Karpas-422 (cell line): ENCODE data around the gene CNMD. TPM values are rescaled to one million over a fixed set of nuclear protein-coding genes. Genes with fewer than 3 reads are reported as not detected.
A peak's percentile ranks its signal among the peaks of the same experiment; 100 is the strongest.
"Not testable (repeated sequence)": the region's sequence is repeated elsewhere in the genome, so short reads cannot be mapped to it uniquely, and the experiment has no call there.

Source experiments
- DNase-seq: peaks from one replicate; pipeline ENCODE4 v3.0.0-alpha.2; 2015
- H2AFZ ChIP-seq: fragments of 200-600 bp; sonication (generic); 2 replicates; pipeline ENCODE4 v1.6.1; 2014; ENCODE audit warnings: antibody characterized with exemption, low read length, mixed read lengths
- H3K27ac ChIP-seq: fragments of 200-600 bp; sonication (generic); 2 replicates; pipeline ENCODE4 v1.5.1; 2014; ENCODE audit warnings: mild to moderate bottlenecking, low read length, moderate library complexity
- H3K27me3 ChIP-seq: fragments of 200-600 bp; sonication (generic); 2 replicates; pipeline ENCODE4 v1.6.1; 2014; ENCODE audit warnings: low read length, mixed read lengths
- H3K36me3 ChIP-seq: fragments of 200-600 bp; sonication (generic); 2 replicates; pipeline ENCODE4 v1.6.1; 2014; ENCODE audit warnings: low read length, mixed read lengths; ENCODE audit not compliant: insufficient read depth
- H3K4me1 ChIP-seq: fragments of 200-600 bp; sonication (generic); 2 replicates; pipeline ENCODE4 v1.6.1; 2014; ENCODE audit warnings: mild to moderate bottlenecking, low read length, mixed read lengths
- H3K4me2 ChIP-seq: fragments of 200-600 bp; sonication (generic); 2 replicates; pipeline ENCODE4 v1.6.1; 2014; ENCODE audit warnings: low read length, low read depth, mild to moderate bottlenecking; ENCODE audit not compliant: poor library complexity, severe bottlenecking
- H3K4me3 ChIP-seq: fragments of 200-600 bp; sonication (generic); 2 replicates; pipeline ENCODE4 v1.5.1; 2014; ENCODE audit warnings: mild to moderate bottlenecking, antibody characterized with exemption, low read length, mixed read lengths
- H3K79me2 ChIP-seq: fragments of 200-600 bp; sonication (generic); 2 replicates; pipeline ENCODE4 v1.6.1; 2014; ENCODE audit warnings: mild to moderate bottlenecking, low read length, mixed read lengths
- H3K9ac ChIP-seq: fragments of 200-600 bp; sonication (generic); 2 replicates; pipeline ENCODE4 v1.6.0; 2014; ENCODE audit warnings: low read length
- H3K9me2 ChIP-seq: fragments of 200-600 bp; sonication (generic), shearing (Covaris generic); replicated peaks from 2 replicates; pipeline ENCODE4 v1.6.0; 2014; ENCODE audit warnings: mild to moderate bottlenecking, low read length, moderate library complexity; ENCODE audit not compliant: insufficient read depth
- H3K9me3 ChIP-seq: fragments of 300-700, 200-600 bp; sonication (generic); 2 replicates; pipeline ENCODE4 v1.6.1; 2014; ENCODE audit warnings: low read length, mixed read lengths
- H4K20me1 ChIP-seq: fragments of 200-600 bp; sonication (generic); 2 replicates; pipeline ENCODE4 v1.6.1; 2014; ENCODE audit warnings: mild to moderate bottlenecking, antibody characterized with exemption, low read length, low read depth; ENCODE audit not compliant: insufficient read depth
- total RNA-seq: library from RNA; depleted of rRNA; stranded (reverse); fragments of >200 nt; shearing (Covaris generic); gene quantifications from 2 replicates; pipeline ENCODE4 v1.2.3, GENCODE V29; 2014; ENCODE audit warnings: low replicate concordance

The CNMD gene
- total RNA-seq, 1 experiment from 2014 or later: not detected

DNA sequence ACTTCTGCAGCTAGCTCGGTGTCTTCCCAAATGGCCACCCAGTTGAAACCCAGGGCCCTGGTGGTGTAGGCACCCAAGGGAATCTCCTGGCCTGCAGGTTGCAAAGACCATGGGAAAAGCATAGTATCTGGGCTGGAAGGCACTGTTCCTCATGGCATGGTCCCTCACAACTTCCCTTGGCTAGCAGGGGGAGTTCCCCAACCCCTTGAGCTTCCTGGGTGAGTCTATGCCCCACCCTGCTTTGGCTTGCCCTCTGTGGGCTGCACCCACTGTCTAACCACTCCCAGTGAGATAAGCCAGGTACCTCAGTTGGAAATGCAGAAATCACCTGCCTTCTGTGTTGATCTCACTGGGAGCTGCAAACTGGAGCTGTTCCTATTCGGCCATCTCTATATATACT, 18.3 kb downstream of the CNMD start:
- not testable (repeated sequence) for H3K79me2 ChIP-seq, H3K4me2 ChIP-seq, DNase-seq, H3K9me3 ChIP-seq, H3K4me3 ChIP-seq, H2AFZ ChIP-seq, H3K4me1 ChIP-seq, H3K9me2 ChIP-seq, H4K20me1 ChIP-seq, H3K36me3 ChIP-seq, H3K27me3 ChIP-seq, H3K9ac ChIP-seq, H3K27ac ChIP-seq

DNA sequence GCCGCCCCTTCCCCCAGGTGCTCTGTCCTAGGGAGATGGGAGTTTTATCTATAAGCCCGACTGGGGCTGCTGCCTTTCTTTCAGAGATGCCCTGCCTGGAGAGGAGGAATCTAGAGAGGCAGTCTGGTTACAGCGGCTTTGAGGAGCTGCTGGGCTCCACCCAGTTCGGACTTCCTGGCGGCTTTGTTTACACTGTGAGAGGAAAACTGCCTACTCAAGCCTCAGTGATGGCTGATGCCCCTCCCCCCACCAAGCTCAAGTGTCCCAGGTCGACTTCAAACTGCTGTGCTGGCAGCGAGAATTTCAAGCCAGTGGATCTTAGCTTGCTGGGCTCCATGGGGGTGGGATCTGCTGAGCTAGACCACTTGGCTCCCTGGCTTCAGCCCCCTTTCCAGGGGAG, 18.7 kb downstream of the CNMD start:
- not testable (repeated sequence) for H3K9ac ChIP-seq, H3K36me3 ChIP-seq, H3K9me2 ChIP-seq, H3K4me2 ChIP-seq, H3K4me3 ChIP-seq, H4K20me1 ChIP-seq, H3K27ac ChIP-seq, H3K27me3 ChIP-seq, H2AFZ ChIP-seq, DNase-seq, H3K9me3 ChIP-seq, H3K4me1 ChIP-seq, H3K79me2 ChIP-seq

DNA sequence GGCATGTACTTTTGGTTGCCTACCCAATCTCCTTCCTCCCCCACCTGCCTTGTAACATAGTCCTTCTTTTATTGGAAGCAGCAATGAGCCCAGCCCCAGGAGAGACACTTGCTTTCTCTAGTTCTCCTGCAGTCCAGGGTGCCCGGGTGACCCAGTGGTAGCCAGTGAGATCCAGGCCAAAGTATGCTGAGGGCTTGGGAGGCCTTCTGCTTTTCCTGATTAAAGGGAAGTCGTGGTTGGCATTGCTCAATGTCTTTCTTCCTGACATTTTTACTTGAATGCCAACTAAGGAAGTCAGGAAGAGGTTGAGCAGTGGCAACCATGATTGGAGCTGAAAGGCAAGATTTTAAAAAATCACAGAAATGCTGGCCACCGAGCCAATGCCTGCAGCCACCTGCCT, 25.7 kb downstream of the CNMD start:
- H4K20me1 ChIP-seq: no peaks in the 10 kb centered on the region
- H3K36me3 ChIP-seq: no peaks in the 10 kb centered on the region
- H3K27ac ChIP-seq: no peak overlapping the region
- no peak overlapping the region for H3K9ac ChIP-seq
- H2AFZ ChIP-seq: no peak overlapping the region
- no peaks in the 10 kb centered on the region for H3K9me2 ChIP-seq
- no peaks in the 10 kb centered on the region for H3K4me1 ChIP-seq
- H3K9me3 ChIP-seq: no peaks in the 10 kb centered on the region
- peak; percentile 35 for DNase-seq
- no peak overlapping the region for H3K4me2 ChIP-seq
- no peaks in the 10 kb centered on the region for H3K27me3 ChIP-seq
- H3K4me3 ChIP-seq: no peak overlapping the region
- no peaks in the 10 kb centered on the region for H3K79me2 ChIP-seq

DNA sequence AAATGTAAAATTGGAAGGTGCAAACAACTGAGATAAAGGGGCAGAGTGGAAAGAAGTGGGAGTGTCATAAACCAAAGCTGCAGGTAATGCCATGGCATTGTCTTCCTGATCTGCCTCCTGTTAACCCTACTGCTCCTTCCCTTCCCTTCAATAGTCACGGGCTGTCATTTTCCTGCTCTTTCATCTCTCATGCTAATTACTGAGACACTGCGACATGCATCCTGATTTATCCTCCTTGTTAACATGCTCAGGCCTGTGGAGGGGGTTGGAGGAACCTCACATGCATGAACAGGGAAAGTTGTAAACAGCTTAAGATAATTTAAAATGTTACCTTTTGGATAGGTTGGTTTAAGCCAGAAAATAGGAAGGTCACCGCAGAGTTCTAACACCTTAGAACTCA, 27.2 kb downstream of the CNMD start:
- no peak for DNase-seq
- Histone ChIP-seq H2AFZ (no peak overlapping the region), H3K4me2 (no peak overlapping the region), H3K27me3 (no peaks in the 10 kb centered on the region), H3K9me3 (no peaks in the 10 kb centered on the region), H4K20me1 (no peaks in the 10 kb centered on the region), H3K4me1 (no peaks in the 10 kb centered on the region), H3K9ac (no peak overlapping the region), H3K27ac (no peak overlapping the region), H3K4me3 (no peak overlapping the region), H3K9me2 (no peaks in the 10 kb centered on the region), H3K79me2 (no peaks in the 10 kb centered on the region), H3K36me3 (no peaks in the 10 kb centered on the region)

DNA sequence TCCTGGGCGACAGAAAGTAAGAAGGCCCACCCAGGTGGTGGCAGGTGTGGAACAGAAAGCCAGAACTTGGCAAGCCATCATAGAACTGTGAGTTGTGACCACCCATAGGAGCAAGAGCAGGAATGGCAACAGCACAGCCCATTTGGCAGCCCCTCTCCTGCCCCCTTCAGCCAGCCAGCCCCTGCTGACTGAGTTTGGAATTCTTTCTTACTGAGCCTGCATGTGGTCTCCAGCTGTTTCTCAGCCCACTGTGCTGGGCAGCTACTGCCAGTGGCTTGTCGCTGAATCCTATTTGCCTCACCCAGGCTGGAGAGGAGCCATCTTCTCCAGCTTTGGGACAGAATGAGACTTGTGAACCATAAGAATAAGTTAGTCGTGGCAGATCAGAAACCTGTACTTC, 28.3 kb downstream of the CNMD start:
- H3K27me3 ChIP-seq: no peaks in the 10 kb centered on the region
- no peak overlapping the region for H3K27ac ChIP-seq
- no peak for DNase-seq
- no peaks in the 10 kb centered on the region for H3K4me1 ChIP-seq
- no peaks in the 10 kb centered on the region for H3K9me2 ChIP-seq
- H3K79me2 ChIP-seq: no peaks in the 10 kb centered on the region
- no peaks in the 10 kb centered on the region for H3K36me3 ChIP-seq
- no peak overlapping the region for H3K4me3 ChIP-seq
- H2AFZ ChIP-seq: no peak overlapping the region
- no peaks in the 10 kb centered on the region for H3K9me3 ChIP-seq
- no peak overlapping the region for H3K4me2 ChIP-seq
- H3K9ac ChIP-seq: no peak overlapping the region
- H4K20me1 ChIP-seq: no peaks in the 10 kb centered on the region

DNA sequence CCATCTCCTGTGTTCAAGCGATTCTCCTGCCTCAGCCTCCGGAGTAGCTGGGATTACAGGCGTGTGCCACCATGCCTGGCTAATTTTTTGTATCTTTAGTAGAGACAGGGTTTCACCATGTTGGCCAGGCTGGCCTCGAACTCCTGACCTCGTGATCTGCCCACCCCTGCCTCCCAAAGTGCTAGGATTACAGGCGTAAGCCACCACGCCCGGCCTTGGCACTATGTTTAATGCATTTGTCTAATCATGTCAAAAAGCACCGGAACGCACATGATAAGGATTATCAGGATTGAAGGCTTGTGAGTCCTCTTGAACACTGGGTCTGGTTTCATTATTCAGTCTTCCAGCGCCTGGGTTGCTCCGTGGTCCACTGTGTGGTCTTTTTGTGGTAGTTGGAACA, 31.4 kb downstream of the CNMD start:
- H4K20me1 ChIP-seq, H3K9ac ChIP-seq, H3K36me3 ChIP-seq: not testable (repeated sequence)

DNA sequence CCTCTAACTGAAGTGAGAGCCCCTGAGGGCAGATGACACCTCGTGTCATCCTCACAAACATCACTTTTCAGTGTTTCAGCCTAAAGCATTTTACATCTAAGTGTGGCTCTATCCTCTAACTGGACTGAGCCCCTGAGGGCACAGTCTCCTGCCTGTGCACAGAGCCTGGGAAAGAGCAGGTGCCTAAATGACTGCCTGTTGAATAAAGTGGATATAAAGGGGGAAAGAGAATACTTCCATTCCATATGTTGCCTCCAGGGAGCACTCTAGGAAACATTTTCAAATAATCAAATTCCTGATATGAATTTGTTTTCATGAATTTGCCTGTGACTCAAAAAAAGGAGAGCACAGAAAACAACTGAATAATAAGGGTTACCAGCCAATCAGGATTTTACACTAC, 32.2 kb downstream of the CNMD start:
- Histone ChIP-seq H3K9me3 (no peaks in the 10 kb centered on the region), H3K4me2 (no peak overlapping the region), H4K20me1 (no peaks in the 10 kb centered on the region; the same call in 1 of the 2 replicates), H3K9me2 (no peaks in the 10 kb centered on the region), H3K4me3 (no peak overlapping the region), H3K4me1 (no peaks in the 10 kb centered on the region), H3K36me3 (no peaks in the 10 kb centered on the region), H2AFZ (no peak overlapping the region), H3K27me3 (no peaks in the 10 kb centered on the region), H3K79me2 (no peaks in the 10 kb centered on the region), H3K9ac (no peak overlapping the region), H3K27ac (no peak overlapping the region)
- no peak for DNase-seq

More for the DNA sequence above, 31.4 kb downstream of the CNMD start:
- H3K4me2 ChIP-seq, H3K79me2 ChIP-seq, H3K4me1 ChIP-seq, H2AFZ ChIP-seq, H3K9me3 ChIP-seq, H3K27me3 ChIP-seq, H3K27ac ChIP-seq, DNase-seq, H3K9me2 ChIP-seq, H3K4me3 ChIP-seq: not testable (repeated sequence)

DNA sequence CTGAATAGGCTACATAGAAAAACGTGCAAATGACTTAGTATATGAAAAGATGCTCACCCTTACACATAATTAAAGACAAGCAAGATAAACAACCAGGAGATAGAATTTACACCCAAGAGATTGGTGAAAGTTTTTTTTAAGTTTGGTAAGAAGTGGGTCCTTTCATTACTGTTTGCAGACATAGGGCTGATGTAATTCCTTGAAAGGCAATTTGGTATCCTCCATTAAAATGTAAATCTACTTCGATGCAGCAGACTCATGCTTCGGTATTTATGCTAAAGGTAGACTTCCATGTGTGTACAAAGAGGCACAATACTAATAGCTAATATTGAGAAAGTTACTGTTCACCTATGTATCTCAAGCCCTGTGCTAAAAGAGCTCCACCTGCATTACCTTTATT, 33.5 kb downstream of the CNMD start:
- no peak overlapping the region for H3K27ac ChIP-seq
- DNase-seq: no peak
- H3K9ac ChIP-seq: no peak overlapping the region
- no peaks in the 10 kb centered on the region for H3K9me3 ChIP-seq
- H3K27me3 ChIP-seq: no peaks in the 10 kb centered on the region
- no peaks in the 10 kb centered on the region for H3K79me2 ChIP-seq
- no peaks in the 10 kb centered on the region for H3K36me3 ChIP-seq
- H3K4me3 ChIP-seq: no peak overlapping the region
- H4K20me1 ChIP-seq: no peaks in the 10 kb centered on the region; the same call in 1 of the 2 replicates
- H3K9me2 ChIP-seq: no peaks in the 10 kb centered on the region
- H2AFZ ChIP-seq: no peak overlapping the region
- no peaks in the 10 kb centered on the region for H3K4me1 ChIP-seq
- H3K4me2 ChIP-seq: no peak overlapping the region

DNA sequence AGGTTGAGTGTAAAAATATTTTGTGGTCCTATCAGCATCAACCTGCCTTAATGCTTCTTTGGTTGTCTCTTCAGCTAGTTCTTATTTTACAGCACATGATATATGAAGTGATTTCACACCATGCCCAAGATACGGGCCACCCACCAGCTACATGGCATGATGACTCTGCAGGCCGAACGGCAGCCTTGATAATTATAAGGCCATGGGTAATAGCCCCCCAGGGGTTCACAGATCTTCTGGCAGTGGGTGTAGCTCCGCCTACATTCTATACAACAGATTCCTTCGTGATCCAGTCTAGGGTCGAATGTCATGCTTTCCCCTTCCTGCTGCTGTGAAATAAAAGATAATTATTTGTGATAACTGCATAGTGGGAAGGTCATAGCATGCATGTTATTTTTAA, 36.1 kb downstream of the CNMD start:
- DNase-seq: no peak
- Histone ChIP-seq H3K4me1 (no peaks in the 10 kb centered on the region), H3K79me2 (no peaks in the 10 kb centered on the region), H2AFZ (no peak overlapping the region), H3K9ac (no peak overlapping the region), H3K9me3 (no peaks in the 10 kb centered on the region), H3K4me2 (no peak overlapping the region), H3K4me3 (no peak overlapping the region), H3K27ac (no peak overlapping the region), H3K27me3 (no peaks in the 10 kb centered on the region), H3K36me3 (no peaks in the 10 kb centered on the region), H4K20me1 (no peaks in the 10 kb centered on the region; the same call in 1 of the 2 replicates), H3K9me2 (no peaks in the 10 kb centered on the region)
